Activated T-cell treated with anti-CD3 and anti-CD28 coated beads for 48 hours (primary cell): ENCODE measurements around the gene TMEM163.

Source experiments
- DNase-seq: peaks from one replicate; pipeline ENCODE4 v3.0.0-alpha.2; 2020; ENCODE audit warnings: low read depth

TMEM163 gene

DNA sequence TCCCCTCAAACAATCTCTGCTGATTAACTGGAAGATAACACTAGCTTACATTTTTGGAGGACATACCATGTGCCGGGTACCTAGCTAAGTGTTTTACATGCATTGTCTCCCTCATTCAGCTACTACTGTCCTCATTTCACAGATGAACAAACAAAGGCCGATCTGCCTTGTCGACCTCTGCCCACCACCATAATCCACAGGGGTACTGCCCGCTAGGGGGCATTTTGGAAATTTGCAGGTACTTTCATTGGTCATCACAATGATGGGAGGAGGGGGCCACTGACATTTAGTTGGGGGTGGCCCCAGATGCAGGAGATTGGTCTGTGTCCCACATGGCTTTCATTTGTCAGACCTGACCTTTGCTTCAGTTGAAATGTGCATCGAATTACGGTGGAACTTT lies 3.9 kb upstream of the TMEM163 start:
- no peak for DNase-seq

DNA sequence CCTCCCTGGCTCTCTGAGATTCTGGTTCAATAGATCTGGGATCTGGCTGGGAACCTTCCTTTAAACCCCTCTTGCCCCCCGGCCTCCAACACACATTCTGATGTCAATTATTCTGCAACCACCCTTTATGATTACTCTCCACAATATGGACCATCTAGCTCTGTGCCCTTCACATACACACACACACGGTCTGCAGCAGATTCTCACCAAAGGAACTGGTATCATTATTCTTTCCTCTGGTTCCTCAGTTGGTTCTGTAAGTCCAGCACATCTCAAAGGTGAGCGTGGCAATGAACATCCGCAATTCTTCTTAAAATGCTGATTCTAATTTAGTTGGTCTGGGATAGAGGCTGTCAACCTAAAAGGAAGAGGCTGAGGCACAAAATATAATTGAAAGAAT lies 2.8 kb upstream of the TMEM163 start:
- DNase-seq: no peak

DNA sequence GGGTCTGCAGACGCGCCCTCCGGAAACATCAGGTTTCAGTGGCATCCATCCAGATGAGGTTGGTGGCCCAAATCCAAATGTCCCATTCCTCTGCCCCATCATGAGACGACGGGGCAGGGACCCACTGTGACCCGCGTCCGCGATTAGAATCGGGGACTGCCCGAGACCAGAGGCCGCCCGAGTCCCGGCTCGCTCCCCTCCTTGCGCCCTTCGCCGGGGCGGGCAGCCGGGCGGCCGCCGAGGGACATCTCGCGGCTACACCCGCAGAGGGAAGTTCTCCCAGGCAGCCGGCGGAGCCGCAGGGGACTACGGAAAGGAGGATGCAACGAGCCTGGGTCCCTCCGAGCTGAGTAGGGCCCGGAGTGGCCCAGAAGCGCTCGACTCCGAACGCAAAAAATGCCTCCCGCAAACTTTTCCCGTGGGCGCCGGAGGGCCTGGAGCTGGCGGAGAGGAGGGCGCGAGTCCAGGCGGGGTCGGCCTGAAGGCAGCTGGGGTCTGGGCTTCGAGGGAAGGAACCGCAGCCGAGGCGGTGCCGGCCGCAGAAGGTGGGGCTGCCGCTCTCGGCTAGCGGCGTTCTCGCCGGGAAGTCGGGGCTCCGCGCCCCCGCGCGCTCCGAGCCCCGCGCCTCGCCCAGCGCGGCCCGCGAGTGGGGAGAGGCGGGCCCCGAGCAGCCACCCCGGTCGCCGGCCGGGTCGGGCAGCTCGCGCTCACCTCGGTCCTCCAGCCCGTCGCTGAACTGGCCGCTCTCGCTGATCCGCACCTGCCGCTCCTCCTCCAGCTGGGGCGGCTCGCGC lies 580 bp downstream of the TMEM163 start:
- no peak for DNase-seq

DNA sequence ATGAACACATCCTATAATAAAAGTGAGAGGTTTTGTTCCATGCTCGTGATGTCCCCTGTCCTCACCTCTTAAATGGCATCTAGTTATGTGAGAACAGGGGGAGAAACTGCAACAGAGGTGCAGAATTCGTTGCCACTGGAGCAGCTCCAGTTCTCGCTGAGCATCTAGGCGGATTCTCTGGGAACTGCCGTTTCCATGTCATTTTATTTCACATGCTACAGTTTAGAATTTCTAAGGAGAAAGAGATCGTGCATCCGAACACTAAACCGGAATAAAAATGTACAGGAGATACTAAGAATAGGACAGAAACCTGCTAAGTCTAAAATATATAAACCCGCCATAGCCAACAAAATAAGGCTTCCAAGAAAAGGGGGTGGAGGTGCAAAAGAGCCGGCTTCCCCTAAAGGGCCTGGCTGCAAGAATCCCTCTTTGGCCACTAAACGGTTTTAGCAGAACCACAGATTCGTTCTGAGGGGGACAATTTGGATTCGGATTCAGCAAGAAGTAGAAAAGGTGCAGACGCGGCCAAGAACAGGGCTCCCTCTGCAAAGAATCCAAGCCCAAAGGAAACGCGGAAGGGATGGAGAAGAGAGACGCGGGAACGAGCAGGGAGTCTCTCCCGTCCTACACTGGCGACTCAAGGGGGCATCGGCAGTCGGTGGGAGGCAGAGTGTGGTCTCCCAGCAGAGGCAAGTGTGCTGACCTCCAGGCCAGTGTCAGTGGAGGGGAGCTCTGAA lies 1.3 kb downstream of the TMEM163 start:
- no peak for DNase-seq

DNA sequence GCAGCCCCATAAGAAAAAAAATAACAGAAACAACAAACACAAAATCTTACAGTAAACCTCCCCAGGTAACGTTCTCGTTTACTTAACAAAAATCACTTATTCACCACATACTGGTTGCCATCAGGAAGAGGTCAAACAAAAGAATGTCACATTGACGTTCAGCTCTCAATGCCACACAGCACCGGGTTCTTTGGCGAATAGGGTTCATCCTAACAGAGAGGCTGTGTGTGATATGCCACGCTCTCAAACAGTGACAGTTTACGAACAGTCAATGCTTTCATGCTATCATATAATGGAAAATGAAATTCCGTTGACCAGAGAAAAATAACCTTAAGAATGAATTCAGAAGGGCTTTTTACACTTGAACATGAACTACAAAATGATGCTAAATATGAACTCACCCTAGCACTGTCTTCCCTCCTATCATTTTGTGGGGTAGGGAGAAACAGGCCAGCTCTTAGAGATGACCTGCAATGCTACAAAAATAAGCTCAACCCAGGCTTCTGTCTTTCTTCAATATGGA lies 2.0 kb downstream of the TMEM163 start:
- no peak for DNase-seq

DNA sequence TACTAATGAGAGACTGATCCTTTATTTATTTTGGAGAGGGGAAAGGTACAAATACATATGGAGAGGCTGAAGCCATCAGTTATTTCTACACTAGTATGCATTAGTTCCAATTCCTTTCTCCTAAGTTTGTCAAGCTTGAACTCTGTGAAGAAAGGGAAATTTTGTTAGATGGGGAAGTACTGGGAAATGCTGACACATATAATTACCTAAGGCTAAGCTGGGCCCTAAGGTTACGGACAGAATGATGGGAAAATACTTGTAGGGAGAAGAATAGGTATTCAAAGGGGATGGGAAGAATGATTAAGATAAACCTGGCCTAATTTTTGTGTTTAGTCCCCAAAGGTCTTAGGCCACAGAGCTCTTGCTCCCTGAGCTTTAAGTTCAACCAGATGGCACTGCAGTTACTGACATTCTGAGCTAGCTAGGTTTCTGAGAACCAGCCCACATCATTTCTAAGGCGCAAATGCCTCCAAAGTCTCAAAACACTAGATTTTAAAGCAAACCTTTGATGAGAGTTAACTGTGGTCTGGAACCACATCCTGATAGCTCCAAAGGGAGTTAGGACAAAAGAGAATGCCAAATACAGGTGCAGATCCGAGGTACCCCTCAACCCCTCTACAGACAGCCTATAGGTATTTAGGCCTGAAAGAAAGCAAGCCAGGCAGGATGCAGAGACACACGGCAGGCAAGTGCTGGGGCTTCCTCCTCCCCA lies 2.7 kb downstream of the TMEM163 start:
- DNase-seq: no peak

DNA sequence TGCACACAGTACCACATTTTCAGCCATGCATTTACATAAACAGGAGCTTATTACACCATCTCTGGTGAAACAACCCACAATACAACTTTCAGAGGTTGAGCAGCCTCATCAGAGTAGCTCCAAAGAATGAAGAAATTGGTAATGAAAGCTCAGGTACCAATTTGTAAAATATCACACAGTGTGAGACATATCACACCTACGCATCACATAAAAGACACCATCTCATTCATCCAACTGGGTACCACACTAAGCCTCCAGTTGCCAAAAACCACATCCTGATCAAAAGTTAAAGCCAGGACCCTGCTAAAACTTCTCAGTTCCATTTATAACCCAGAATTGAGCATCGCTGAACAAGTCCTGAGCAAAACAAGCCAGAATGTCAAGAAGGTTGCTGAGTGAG lies 4.6 kb downstream of the TMEM163 start:
- no peak for DNase-seq

- DNase-seq: no peak
Observed at GRCh38 chr2:134713606-134714005, 5.2 kb downstream of the TMEM163 start.

DNA sequence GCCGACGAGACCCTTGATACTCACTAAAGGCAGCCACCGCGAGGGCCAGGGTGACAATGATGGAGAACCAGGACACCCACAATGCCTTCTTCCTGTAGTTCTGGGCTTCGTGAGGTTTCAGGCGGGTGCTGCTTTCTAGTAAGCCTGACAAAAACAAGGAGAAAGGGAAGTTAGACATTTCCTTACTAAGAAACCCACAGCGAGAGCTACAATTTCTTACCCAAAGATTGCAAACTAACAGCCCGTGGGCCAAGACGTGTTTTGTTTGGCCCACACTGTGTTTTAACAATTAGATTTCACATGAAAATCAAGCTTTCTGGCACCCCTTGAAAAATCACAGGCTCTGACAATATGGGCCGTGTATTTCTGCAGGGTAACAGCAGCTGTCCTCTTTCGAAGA lies 5.6 kb downstream of the TMEM163 start:
- no peak for DNase-seq

DNA sequence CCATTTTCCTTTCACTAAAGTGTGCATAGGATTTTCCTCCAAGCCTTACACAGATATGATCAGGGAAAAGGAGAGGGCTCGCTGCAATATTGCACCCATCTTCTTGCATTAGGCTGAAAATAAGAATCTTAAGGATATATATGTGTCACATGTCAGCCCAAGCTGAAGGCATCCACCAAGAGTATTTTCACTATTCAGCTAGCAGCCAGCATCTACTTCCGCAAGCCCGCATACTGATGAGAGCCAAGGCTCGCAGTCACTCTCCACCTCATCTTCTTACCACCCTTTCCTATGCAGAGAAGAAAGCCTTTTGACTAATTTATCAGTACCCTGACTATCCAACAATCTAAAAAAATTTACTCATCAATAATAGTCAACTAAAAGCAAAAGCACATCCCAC lies 6.1 kb downstream of the TMEM163 start:
- no peak for DNase-seq

DNA sequence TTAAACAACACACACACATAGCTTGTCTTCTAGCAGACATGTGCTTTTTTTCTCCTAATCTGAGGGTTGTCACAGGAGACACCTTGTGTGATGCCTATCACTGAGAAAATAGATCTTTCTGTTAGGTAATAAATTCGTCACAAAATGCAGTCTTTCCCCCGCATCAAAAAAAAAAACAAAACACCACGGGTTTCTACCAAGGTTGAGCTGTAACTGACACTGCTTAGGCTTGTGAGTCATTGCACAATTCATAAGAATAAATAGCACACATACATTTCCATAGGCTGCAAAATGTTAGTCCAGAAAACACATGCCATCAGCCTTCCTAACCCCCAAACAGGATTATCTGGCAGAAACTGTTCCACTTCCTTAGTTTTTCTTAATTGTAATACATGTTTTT lies 6.5 kb downstream of the TMEM163 start:
- no peak for DNase-seq

DNA sequence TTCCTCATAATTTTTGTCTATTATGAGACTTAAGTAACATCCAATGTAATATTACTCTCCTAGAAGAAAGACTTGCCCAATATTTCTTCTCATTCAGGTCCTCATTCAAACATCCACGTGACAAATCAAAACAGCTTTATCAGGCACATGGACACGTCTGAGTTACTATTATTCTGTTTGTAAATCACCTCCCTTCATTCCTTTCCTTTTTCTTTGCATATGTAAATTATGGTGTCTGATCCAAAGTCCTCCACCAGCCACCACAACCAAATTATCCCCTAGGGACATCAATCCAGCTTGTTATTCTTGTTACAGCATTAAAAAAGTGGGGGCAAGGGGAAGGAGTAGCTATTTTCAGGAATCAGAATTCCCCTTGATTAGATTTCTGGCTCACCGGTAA lies 7.1 kb downstream of the TMEM163 start:
- no peak for DNase-seq

GRCh38 chr2:134707330-134707676 lies 11.5 kb downstream of the TMEM163 start:
- no peak for DNase-seq

GRCh38 chr2:134706587-134707329 lies 12.0 kb downstream of the TMEM163 start:
- no peak for DNase-seq

DNA sequence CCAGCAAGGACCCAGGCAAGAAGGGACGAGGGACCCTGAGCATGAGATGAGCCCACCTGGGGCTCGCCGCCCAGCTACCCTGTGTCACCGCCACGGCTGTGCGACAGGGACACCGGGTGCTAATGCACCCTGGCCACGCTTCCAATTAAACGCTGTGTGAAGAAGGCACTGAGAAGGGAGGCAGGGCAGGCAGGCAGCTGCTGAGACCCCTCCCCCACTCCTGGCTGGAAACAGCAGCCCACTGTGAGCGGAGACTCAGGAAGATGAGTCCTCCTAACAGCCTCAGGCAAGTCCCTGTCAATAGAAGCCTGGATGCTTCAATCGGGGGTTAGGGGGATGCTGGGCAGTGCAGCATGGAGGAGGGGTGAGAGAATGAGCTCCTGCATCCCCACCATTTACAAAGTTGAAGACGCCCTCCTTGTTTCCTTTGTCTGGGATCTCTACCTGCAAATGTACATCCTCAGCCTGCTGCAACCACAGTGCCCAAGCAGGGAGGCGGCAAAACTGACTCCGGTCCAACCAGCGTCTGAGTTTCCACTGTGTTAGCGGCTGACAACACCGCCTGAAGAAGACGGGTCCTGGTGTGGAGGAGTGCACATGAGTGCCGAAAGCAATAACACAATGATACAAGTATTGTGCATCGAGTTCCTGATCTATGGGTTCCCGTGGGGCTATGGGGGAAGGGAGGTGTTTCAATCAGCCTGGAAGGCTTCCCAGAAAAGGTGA lies 12.8 kb downstream of the TMEM163 start:
- DNase-seq: no peak

DNA sequence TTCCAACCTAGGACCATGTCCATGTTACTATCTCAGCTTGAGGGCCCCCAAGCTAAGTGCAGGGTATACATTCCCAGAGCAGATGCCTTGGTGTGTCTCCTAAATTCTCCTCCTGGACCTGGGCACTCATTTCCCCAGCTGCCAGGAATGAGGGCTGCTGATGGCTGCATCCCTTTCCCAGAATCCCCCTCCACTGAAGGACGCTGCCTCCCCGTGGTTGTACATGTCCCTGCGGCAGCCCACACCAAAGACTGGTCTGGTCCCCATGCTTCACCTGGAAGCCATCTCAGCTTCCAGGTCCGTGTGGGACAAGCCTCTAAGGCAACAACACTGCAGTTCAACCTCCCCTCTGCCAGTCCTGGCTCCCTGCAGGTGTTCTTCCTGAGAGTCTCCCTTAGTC lies 14.6 kb downstream of the TMEM163 start:
- DNase-seq: no peak

DNA sequence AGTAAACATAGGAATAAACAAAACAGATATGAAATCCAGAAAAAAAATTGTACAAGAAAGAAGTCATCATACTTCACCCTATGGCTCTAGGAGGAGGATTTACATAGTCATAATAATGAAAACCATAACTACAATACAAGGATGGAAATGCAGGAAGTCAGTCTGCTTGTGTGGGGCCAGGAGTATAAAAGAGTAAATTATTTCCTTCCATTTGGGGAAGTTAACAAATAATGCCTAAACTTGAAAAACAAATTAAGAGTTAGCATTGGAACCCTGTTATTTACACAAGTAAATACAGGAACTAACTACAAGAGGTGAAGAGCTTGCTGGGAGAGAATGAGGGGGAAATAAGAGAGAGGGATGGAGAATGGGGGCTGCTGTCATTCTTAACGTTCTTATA lies 15.4 kb downstream of the TMEM163 start:
- no peak for DNase-seq

DNA sequence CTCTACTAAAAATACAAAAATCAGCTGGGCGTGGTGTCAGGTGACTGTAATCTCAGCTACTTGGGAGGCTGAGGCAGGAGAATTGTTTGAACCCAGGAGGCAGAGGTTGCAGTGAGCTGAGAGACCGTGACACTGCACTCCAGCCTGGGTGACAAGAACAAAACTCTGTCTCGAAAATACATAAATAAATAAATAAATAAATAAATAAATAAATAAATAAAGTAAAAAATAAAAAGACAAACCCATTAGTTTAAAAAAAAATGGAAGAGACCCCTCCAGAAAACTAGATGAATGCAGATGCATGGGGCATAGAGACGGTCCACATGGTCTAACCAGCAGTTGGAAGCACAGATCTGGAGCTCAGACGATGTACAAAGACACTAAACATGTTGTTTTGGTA lies 18.1 kb downstream of the TMEM163 start:
- DNase-seq: no peak

GRCh38 chr2:134694411-134694810 lies 24.4 kb downstream of the TMEM163 start:
- DNase-seq: no peak

- no peak for DNase-seq
Observed at GRCh38 chr2:134693359-134694330, 25.2 kb downstream of the TMEM163 start.
